Keratinocyte (primary cell): ENCODE results near the gene GAB2. TPM values are rescaled to one million over a fixed set of nuclear protein-coding genes. Genes with fewer than 3 reads are reported as not detected.

ENCODE experiments used
- DNase-seq: peaks from one replicate; pipeline ENCODE4 v3.0.0-alpha.2; 2011; ENCODE audit warnings: low read depth, missing footprints, low spot score
- FAIRE-seq: peaks from 2 replicates; lab custom pipeline; 2011; peaks lifted over from hg19 to GRCh38; lab: Jason Lieb, UNC
- H2AFZ ChIP-seq: 2 replicates; pipeline ENCODE4 v1.6.0; 2012; ENCODE audit warnings: low read length, control low read depth, inconsistent platforms; ENCODE audit not compliant: control insufficient read depth
- H3K27ac ChIP-seq: 2 replicates; pipeline ENCODE4 v1.5.1; 2011; ENCODE audit warnings: low read length; ENCODE audit not compliant: control insufficient read depth, insufficient read depth
- H3K27me3 ChIP-seq: 3 replicates; pipeline ENCODE4 v1.6.0; 2011; ENCODE audit warnings: low read length; ENCODE audit not compliant: control insufficient read depth, insufficient read depth; ENCODE audit errors: extremely low read depth
- H3K36me3 ChIP-seq, 2 experiments: 2 replicates in 1 of 2; 3 replicates in 1 of 2; pipeline ENCODE4 v1.5.1; 2011; ENCODE audit warnings: low read length in 2 of 2, mild to moderate bottlenecking in 1 of 2; ENCODE audit not compliant: control insufficient read depth in 2 of 2, insufficient read depth in 2 of 2; ENCODE audit errors: extremely low read depth in 1 of 2
- H3K4me1 ChIP-seq: 3 replicates; pipeline ENCODE4 v1.5.1; 2011; ENCODE audit warnings: low read length; ENCODE audit not compliant: control insufficient read depth, insufficient read depth; ENCODE audit errors: extremely low read depth
- H3K4me2 ChIP-seq: 3 replicates; pipeline ENCODE4 v1.6.0; 2011; ENCODE audit warnings: low read depth, low read length; ENCODE audit not compliant: control insufficient read depth, insufficient read depth; ENCODE audit errors: extremely low read depth
- H3K4me3 ChIP-seq, 3 experiments: fragments of 200-600 bp in 1 of 3; sonication (generic) in 1 of 3; 2 replicates in 2 of 3; 3 replicates in 1 of 3; pipeline ENCODE4 v1.5.1; 2011 to 2016; ENCODE audit warnings: low read length in 3 of 3, mild to moderate bottlenecking in 3 of 3, control low read depth in 2 of 3, inconsistent platforms in 1 of 3, low read depth in 1 of 3, mixed read lengths in 1 of 3, mixed run types in 1 of 3, moderate library complexity in 1 of 3; ENCODE audit not compliant: control insufficient read depth in 2 of 3, insufficient read depth in 2 of 3; ENCODE audit errors: extremely low read depth in 1 of 3
- H3K79me2 ChIP-seq: 2 replicates; pipeline ENCODE4 v1.6.0; 2012; ENCODE audit warnings: low read length; ENCODE audit not compliant: control insufficient read depth, insufficient read depth
- H3K9ac ChIP-seq: 3 replicates; pipeline ENCODE4 v1.6.0; 2011; ENCODE audit warnings: low read length; ENCODE audit not compliant: control insufficient read depth, insufficient read depth; ENCODE audit errors: extremely low read depth
- H3K9me1 ChIP-seq: 3 replicates; pipeline ENCODE4 v1.6.0; 2011; ENCODE audit warnings: low read length; ENCODE audit not compliant: control insufficient read depth, insufficient read depth; ENCODE audit errors: extremely low read depth
- H3K9me3 ChIP-seq: 2 replicates; pipeline ENCODE4 v1.5.1; 2012; ENCODE audit warnings: low read depth, low read length; ENCODE audit not compliant: control insufficient read depth
- H4K20me1 ChIP-seq: 3 replicates; pipeline ENCODE4 v1.6.0; 2011; ENCODE audit warnings: low read length; ENCODE audit not compliant: control insufficient read depth, insufficient read depth; ENCODE audit errors: extremely low read depth
- EZH2 ChIP-seq: IDR thresholded peaks from one replicate; pipeline ENCODE4 v1.6.1; 2012; ENCODE audit warnings: inconsistent platforms, mild to moderate bottlenecking, low read length, moderate library complexity
- dilution Hi-C: fragments of 300-500 bp; cut with MboI; formaldehyde crosslinking; loops from one replicate; pipeline ENCODE4 v1.7.0; 2020; ENCODE audit warnings: low sequenced_read_pairs; ENCODE audit not compliant: extremely low pct_ligation_motif_present
- polyA plus RNA-seq, 5 experiments: library from polyadenylated mRNA; depleted of rRNA in 3 of 5; stranded (reverse) in 3 of 5; stranded (forward) in 1 of 5; unstranded in 1 of 5; fragments of >200 nt; gene quantifications; 1 replicate in 1 of 5; 2 replicates in 3 of 5; 3 replicates in 1 of 5; pipeline versions ENCODE4 v1.2.1 to v1.2.3, GENCODE V29; 2011 to 2012; ENCODE audit warnings: missing spikeins in 2 of 5, low read depth in 1 of 5, low replicate concordance in 1 of 5
- TF ChIP-seq, protein P1 (sequence below), 3 experiments: IDR thresholded peaks in 1 of 3; conservative IDR thresholded peaks in 1 of 3; optimal IDR thresholded peaks in 1 of 3; 2 replicates in 2 of 3; 3 replicates in 1 of 3; pipeline versions ENCODE3 to v1.5.1; 2011; ENCODE audit warnings: low read length in 3 of 3, mild to moderate bottlenecking in 3 of 3, moderate library complexity in 2 of 3, control low read depth in 1 of 3, inconsistent platforms in 1 of 3; ENCODE audit not compliant: insufficient read depth in 2 of 3; ENCODE audit errors: extremely low read depth in 1 of 3

GAB2 gene
- polyA plus RNA-seq, 1 donor (not counting 4 experiments of a cell fraction or from before 2014, with no cell fraction given), result 0.68 TPM

DNA sequence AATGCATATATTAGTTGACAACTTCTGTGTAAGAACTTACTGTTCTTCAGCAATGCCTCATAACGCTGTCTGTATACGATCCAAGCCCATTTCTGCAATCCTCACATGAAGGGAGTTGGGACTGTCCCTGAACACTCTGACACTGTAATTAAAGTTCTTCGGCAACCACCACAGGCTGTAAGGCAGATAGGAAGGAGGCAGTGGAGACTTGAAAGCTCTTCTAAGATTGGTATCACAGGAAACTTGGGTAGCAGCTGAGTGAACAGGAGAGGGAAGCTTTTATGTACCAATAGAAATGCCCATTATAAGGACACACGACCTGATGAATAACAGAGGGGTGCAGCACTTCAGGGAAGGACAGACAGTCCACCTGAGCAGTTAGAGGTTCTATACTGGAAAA is 12.0 kb upstream of the GAB2 start:
- Histone ChIP-seq H3K4me1 (peaks cover 11% of the 10 kb centered on the region), H2AFZ (no peak overlapping the region), H3K9me3 (no peaks in the 10 kb centered on the region), H3K4me2 (no peak overlapping the region), H4K20me1 (no peaks in the 10 kb centered on the region), H3K79me2 (no peaks in the 10 kb centered on the region), H3K27ac (no peak overlapping the region), H3K4me3 (no peak overlapping the region), H3K9me1 (no peaks in the 10 kb centered on the region), H3K9ac (no peak overlapping the region), H3K27me3 (no peaks in the 10 kb centered on the region), H3K36me3 (no peaks in the 10 kb centered on the region)
- DNase-seq (no peak), FAIRE-seq (no peak)
- TF ChIP-seq, protein P1, sequence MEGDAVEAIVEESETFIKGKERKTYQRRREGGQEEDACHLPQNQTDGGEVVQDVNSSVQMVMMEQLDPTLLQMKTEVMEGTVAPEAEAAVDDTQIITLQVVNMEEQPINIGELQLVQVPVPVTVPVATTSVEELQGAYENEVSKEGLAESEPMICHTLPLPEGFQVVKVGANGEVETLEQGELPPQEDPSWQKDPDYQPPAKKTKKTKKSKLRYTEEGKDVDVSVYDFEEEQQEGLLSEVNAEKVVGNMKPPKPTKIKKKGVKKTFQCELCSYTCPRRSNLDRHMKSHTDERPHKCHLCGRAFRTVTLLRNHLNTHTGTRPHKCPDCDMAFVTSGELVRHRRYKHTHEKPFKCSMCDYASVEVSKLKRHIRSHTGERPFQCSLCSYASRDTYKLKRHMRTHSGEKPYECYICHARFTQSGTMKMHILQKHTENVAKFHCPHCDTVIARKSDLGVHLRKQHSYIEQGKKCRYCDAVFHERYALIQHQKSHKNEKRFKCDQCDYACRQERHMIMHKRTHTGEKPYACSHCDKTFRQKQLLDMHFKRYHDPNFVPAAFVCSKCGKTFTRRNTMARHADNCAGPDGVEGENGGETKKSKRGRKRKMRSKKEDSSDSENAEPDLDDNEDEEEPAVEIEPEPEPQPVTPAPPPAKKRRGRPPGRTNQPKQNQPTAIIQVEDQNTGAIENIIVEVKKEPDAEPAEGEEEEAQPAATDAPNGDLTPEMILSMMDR (optimal IDR thresholded peaks at IDR 0.05 in 1 of 3, IDR thresholded peaks at IDR 0.05 in 1 of 3, conservative IDR thresholded peaks at IDR 0.05 in 1 of 3; ENCODE audit: extremely low read depth in 1 of 3, insufficient read depth in 2 of 3, low read length in 3 of 3), result no peak
- no peak for TF ChIP-seq EZH2
- dilution Hi-C loops, result no loop called here

DNA sequence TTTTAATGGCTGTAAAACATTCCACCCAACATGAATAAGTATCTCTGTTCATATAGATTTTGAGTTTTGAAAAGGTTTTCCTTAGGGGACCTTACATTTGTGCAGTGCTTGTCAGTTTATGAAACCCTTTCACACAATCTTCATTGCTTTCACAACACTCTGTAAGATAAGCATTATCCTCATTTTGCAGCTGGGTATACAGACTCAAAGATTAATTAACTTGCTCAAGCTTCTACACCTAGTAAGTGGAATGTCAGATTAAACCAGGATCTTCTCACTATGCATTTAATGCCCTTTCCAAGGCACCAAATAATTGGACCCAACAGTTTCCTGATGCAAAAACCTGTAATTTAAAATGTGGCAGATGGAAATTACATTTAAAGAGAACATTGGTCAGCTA is 11.6 kb upstream of the GAB2 start:
- H3K36me3 ChIP-seq, result no peaks in the 10 kb centered on the region
- no peak overlapping the region for H3K4me3 ChIP-seq
- H4K20me1 ChIP-seq, result no peaks in the 10 kb centered on the region
- no peak overlapping the region for H3K9ac ChIP-seq
- no peaks in the 10 kb centered on the region for H3K27me3 ChIP-seq
- TF ChIP-seq, protein P1 (optimal IDR thresholded peaks at IDR 0.05 in 1 of 3, IDR thresholded peaks at IDR 0.05 in 1 of 3, conservative IDR thresholded peaks at IDR 0.05 in 1 of 3; ENCODE audit: extremely low read depth in 1 of 3, insufficient read depth in 2 of 3, low read length in 3 of 3), result no peak
- no peak for TF ChIP-seq EZH2
- H3K9me3 ChIP-seq, result no peaks in the 10 kb centered on the region
- no peak overlapping the region for H3K4me2 ChIP-seq
- no peak overlapping the region for H3K27ac ChIP-seq
- dilution Hi-C loops, result no loop called here
- H3K4me1 ChIP-seq, result peaks cover 11% of the 10 kb centered on the region
- no peaks in the 10 kb centered on the region for H3K79me2 ChIP-seq
- no peak for DNase-seq
- no peak for FAIRE-seq
- no peak overlapping the region for H2AFZ ChIP-seq
- no peaks in the 10 kb centered on the region for H3K9me1 ChIP-seq
